DOHH2 (cell line): Measurements from ENCODE around the gene ZNF544.

Experiments used
- H3F3A ChIP-seq: fragments of 200-600 bp; sonication (generic), shearing (Covaris generic); 2 replicates; pipeline ENCODE4 v1.6.0; 2016; ENCODE audit warnings: antibody characterized with exemption, mild to moderate bottlenecking; ENCODE audit not compliant: control insufficient read depth, insufficient read depth
- H3K27ac ChIP-seq: fragments of 200-600 bp; sonication (generic); 2 replicates; pipeline ENCODE4 v1.5.1; 2014; ENCODE audit warnings: low read depth, mild to moderate bottlenecking, low read length, moderate library complexity
- H3K27me3 ChIP-seq: fragments of 200-600 bp; sonication (generic); 2 replicates; pipeline ENCODE4 v1.6.1; 2014; ENCODE audit warnings: mild to moderate bottlenecking, low read length, mixed read lengths; ENCODE audit not compliant: control insufficient read depth
- H3K36me3 ChIP-seq: fragments of 200-600 bp; sonication (generic); 2 replicates; pipeline ENCODE4 v1.6.1; 2014; ENCODE audit warnings: mild to moderate bottlenecking, low read length, moderate library complexity, mixed read lengths; ENCODE audit not compliant: control insufficient read depth
- H3K4me1 ChIP-seq: fragments of 200-600 bp; sonication (generic); 2 replicates; pipeline ENCODE4 v1.6.1; 2014; ENCODE audit warnings: mild to moderate bottlenecking, low read length, mixed read lengths; ENCODE audit not compliant: control insufficient read depth
- H3K4me2 ChIP-seq: fragments of 200-600 bp; sonication (generic); 2 replicates; pipeline ENCODE4 v1.6.0; 2014; ENCODE audit warnings: mild to moderate bottlenecking, low read length, moderate library complexity
- H3K4me3 ChIP-seq: fragments of 200-600 bp; sonication (generic); 2 replicates; pipeline ENCODE4 v1.5.1; 2014; ENCODE audit warnings: mild to moderate bottlenecking, low read length, mixed read lengths
- H3K79me2 ChIP-seq: fragments of 200-600 bp; sonication (generic); 2 replicates; pipeline ENCODE4 v1.6.1; 2014; ENCODE audit warnings: mild to moderate bottlenecking, low read length, mixed read lengths; ENCODE audit not compliant: control insufficient read depth
- H3K9me2 ChIP-seq: fragments of 200-600 bp; sonication (generic); replicated peaks from 2 replicates; pipeline ENCODE4 v1.6.1; 2014; ENCODE audit warnings: mild to moderate bottlenecking, low read length, mixed read lengths; ENCODE audit not compliant: control insufficient read depth
- H3K9me3 ChIP-seq: fragments of 200-600 bp; sonication (generic); 2 replicates; pipeline ENCODE4 v1.6.1; 2014; ENCODE audit warnings: antibody characterized with exemption, low read length, mixed read lengths; ENCODE audit not compliant: control insufficient read depth, insufficient read depth
- H4K20me1 ChIP-seq: fragments of 200-600 bp; sonication (generic); 2 replicates; pipeline ENCODE4 v1.6.0; 2014; ENCODE audit warnings: low read depth, mild to moderate bottlenecking, antibody characterized with exemption, low read length, moderate library complexity; ENCODE audit not compliant: control insufficient read depth, insufficient read depth
- CTCF ChIP-seq: fragments of 200-600 bp; sonication (generic); IDR thresholded peaks from one replicate; pipeline ENCODE4 v1.5.1; 2014; ENCODE audit warnings: antibody characterized with exemption, mild to moderate bottlenecking, low read depth, low read length; ENCODE audit not compliant: poor library complexity, severe bottlenecking
- EZH2phosphoT487 ChIP-seq: fragments of 200-600 bp; sonication (generic); IDR thresholded peaks from 2 replicates; pipeline ENCODE4 v1.6.1; 2017; ENCODE audit warnings: borderline replicate concordance, mild to moderate bottlenecking, antibody characterized with exemption, low read length, moderate library complexity, mixed read lengths

Gene ZNF544

DNA sequence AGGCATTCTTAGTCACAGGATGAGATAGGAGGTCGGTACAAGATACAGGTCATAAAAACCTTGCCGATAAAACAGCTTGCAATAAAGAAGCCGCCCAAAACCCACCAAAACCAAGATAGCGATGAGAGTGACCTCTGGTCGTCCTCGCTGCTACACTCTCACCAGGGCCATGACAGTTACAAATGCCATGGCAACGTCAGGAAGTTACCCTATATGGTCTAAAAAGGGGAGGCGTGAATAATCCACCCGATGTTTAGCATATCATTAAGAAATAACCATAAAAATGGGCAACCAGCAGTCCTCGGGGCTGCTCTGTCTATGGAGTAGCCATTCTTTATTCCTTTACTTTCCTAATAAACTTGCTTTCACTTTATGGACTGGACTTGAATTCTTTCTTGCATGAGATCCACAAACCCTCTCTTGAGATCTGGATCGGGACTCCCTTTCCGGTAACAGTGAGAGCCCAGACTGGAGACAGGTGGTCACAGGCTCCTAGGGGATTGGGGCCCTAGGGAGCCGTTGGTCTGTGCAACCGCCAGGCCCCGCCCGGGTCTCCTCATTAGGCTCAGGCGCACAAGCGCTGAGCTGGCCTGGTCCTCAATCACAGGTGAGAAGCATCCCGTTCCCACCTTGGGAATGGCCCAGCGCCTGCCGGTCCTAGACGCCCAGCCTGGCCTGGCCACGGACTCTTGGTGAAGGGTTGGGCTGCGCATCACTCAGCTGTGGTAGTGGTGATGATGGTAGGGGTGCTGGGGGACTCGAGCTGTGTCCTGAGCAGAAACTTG, 10.9 kb upstream of the ZNF544 start:
- Histone ChIP-seq H4K20me1 (no peaks in the 10 kb centered on the region), H3K36me3 (peaks cover 12% of the 10 kb centered on the region), H3K9me2 (no peaks in the 10 kb centered on the region), H3K27me3 (no peaks in the 10 kb centered on the region), H3F3A (no peaks in the 10 kb centered on the region), H3K4me1 (no peaks in the 10 kb centered on the region), H3K4me3 (no peak overlapping the region), H3K9me3 (peaks cover 4% of the 10 kb centered on the region), H3K27ac (no peak overlapping the region), H3K79me2 (no peaks in the 10 kb centered on the region), H3K4me2 (no peak overlapping the region)
- TF ChIP-seq EZH2phosphoT487 (no peak), CTCF (no peak)

DNA sequence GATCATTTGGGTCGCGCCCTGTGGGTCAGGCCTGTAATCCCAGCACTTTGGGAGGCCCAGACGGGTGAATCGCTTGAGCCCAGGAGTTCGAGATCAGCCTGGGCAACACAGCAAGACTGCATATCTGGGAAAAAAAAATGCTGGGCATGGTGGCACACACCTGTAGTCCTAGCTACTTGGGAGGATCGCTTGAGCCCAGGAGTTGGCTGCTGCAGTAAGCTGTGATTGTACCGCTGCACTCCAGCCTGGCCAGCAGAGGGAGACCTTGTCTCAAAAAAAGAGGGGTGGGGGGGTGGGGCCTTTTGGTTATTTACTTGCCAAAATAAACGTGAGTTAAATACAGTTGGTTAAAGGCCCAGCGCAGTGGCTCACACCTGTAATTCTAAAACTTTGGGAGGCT, 9.8 kb upstream of the ZNF544 start:
- Histone ChIP-seq H3K4me1 (no peaks in the 10 kb centered on the region), H4K20me1 (no peaks in the 10 kb centered on the region), H3K9me2 (no peaks in the 10 kb centered on the region), H3K4me2 (no peak overlapping the region), H3K27me3 (no peaks in the 10 kb centered on the region), H3K27ac (no peak overlapping the region), H3K79me2 (no peaks in the 10 kb centered on the region), H3K4me3 (no peak overlapping the region), H3K36me3 (peaks cover 2% of the 10 kb centered on the region; the same call in 1 of the 2 replicates), H3F3A (no peaks in the 10 kb centered on the region), H3K9me3 (no peaks in the 10 kb centered on the region; the same call in 1 of the 2 replicates)
- TF ChIP-seq EZH2phosphoT487 (no peak), CTCF (peak; percentile 18)

DNA sequence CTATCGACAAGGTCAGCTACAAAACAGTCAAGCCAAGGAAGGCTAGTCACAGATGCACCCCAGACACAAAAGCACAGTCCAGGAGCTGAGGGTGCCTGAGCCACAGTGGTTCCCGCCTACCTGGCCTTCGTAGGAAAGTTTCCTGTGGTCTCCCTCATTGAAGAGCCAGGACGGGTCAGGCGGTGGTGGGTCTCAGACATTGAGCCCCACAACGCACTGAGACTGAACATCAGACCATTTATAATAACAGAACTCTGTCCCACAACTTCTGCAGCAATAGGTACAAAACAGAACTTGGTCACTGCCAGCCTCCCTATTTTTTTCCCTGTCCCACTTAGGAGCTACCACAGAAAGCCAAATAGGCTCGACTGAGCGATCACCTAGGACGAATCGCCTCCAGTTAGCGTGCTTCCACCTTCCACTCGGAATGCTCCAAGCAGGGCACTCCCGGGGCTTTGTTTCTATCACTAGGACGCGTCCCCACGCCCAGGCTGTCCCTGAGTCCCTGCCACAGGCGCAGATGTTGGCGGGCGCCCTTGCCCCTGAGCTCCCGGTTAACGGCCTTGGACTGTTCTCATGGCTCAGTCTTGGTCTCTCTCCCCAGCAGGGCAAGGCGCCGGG, 640 bp upstream of the ZNF544 start:
- H3K9me3 ChIP-seq = peaks cover 21% of the 10 kb centered on the region
- H3K27me3 ChIP-seq = no peaks in the 10 kb centered on the region
- peaks cover 8% of the 10 kb centered on the region; the same call in 1 of the 2 replicates for H3K4me1 ChIP-seq
- peaks cover 20% of the 10 kb centered on the region for H3K36me3 ChIP-seq
- H3K4me3 ChIP-seq = peak overlapping the region; percentile 73
- TF ChIP-seq CTCF (no peak), EZH2phosphoT487 (no peak)
- peak overlapping the region; percentile 69 for H3K4me2 ChIP-seq
- no peaks in the 10 kb centered on the region for H4K20me1 ChIP-seq
- no peaks in the 10 kb centered on the region for H3F3A ChIP-seq
- H3K9me2 ChIP-seq = no peaks in the 10 kb centered on the region
- H3K79me2 ChIP-seq = peaks cover 3% of the 10 kb centered on the region; the same call in 1 of the 2 replicates
- peak overlapping the region; percentile 4; the same call in 1 of the 2 replicates for H3K27ac ChIP-seq
